ENCODE data around the gene BRAF. TPM values are rescaled to one million over a fixed set of nuclear protein-coding genes. Genes with fewer than 3 reads are reported as not detected.

BRAF gene
- total RNA-seq, 5 donors from 2014 or later (not counting 1 experiment from before 2014, with no cell fraction given), result 39.3 to 65.1 (median 42.2) TPM

DNA sequence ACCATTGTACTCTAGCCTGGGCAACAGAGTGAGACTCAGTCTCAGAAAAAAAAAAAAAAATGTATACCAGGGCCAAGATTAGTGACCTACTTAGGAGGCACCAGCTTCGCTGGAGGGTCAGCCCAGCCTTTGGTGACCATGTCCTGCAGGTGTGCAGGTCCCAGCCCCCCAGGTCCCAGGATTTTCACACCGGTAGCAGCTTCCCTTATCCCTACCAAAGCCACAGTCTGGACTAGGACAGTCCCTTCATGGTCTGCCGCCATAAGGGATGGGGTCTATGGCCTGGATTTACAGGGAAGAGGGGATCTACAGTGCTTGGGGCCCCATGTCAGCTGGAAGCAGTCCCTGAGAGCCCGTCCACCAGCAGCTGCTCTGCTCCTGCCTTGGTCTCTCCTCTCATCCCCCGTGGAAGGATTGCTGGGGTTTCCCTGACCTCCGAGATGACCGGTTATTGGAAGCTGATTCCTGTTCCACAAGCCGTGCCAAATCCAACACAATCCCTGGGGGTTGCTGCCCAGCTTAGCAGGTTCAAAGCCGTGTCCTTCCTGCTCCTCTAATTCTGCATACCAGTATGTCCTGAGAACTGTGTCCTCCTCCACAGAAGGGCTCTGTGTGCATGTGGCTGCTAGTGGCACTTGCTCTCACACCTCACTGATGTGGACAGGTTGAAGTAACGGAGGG is 239.2 kb downstream of the BRAF start:
- WGBS (ENCODE audit: insufficient coverage), result 100% methylated on average over 6 of the region's 10 CpGs
- H3K27ac ChIP-seq (ENCODE audit: low read length), result no peak overlapping the region
- POLR2A ChIA-PET, result interaction anchor here in 1 of 2 donors (0.5 to 0.6 kb wide), 3 partner anchors 11 to 354 kb away, joined by 4 to 9 read pairs (median 4); no protein-coding TSS in a partner anchor

DNA sequence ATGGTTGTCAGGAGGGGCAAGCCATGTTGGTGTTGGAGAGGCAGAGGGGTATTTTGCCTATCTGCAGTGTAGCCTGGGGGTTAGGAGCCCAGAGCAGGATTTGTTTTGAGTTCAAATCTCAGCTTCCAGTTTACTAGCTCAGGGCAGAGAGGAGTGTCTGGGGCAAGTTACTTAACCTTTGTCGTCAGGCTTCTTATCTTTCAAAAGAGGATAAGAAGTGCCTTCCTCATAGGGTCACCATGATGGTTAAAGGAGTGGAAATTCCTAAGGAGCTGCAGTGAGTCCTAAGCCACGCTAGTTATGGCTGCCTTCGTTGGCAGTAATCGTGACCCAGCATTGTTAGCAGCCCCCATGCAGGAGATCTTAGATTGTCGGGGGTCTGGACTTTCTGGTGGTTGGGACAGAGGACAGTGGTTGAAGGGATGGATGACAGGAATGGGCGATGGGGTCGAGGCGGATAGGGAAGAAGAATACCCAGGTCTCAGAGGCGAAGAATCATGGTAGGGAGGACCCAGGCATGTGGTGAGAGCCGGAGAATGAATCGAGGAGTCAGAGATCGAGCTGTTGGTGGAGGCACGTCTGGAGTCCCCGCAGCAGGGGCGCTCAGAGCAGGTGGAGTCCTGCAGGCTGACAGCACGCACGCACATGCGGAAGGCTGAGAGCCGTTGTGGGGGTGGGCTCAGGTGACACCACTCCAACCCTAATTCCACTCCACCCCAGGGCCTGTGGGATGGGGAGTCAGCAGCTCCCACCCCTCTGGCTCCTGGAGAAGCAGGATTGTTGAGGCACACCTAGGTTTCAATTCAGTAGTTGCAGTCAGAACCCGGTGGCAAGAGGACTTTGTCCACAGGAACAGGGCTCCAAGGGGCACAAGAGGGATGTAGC is 240.4 kb downstream of the BRAF start:
- no peak overlapping the region for H3K27ac ChIP-seq (ENCODE audit: low read length)
- H3K36me3 ChIP-seq (ENCODE audit: control insufficient read depth in 2 of 2, extremely low read depth in 1 of 2, insufficient read depth in 1 of 2, low read length in 1 of 2), result peaks cover 32% of the 10 kb centered on the region in 2 donors
- H3K4me3 ChIP-seq (ENCODE audit: control insufficient read depth in 1 of 2, extremely low read depth in 1 of 2, low read length in 1 of 2), result no peak overlapping the region
- Mint-ChIP-seq H3K27me3 (no peaks in the 10 kb centered on the region), H3K27ac (peak overlapping the region in 1 of 2 donors; percentile 53), H3K4me3 (no peak overlapping the region), H3K36me3 (peaks cover 48% of the 10 kb centered on the region), H3K4me1 (no peaks in the 10 kb centered on the region), H3K9me3 (no peaks in the 10 kb centered on the region)
- ATAC-seq (replicated peaks in 1 of 4) (no peak), DNase-seq (peak in 1 of 35 experiments; percentile 7)
- no peaks in the 10 kb centered on the region for H3K9me3 ChIP-seq
- H3K27me3 ChIP-seq (replicated peaks in 1 of 2; ENCODE audit: control insufficient read depth in 2 of 2, extremely low read depth in 1 of 2, insufficient read depth in 2 of 2, low read length in 1 of 2), result no peaks in the 10 kb centered on the region
- no peaks in the 10 kb centered on the region for H3K4me1 ChIP-seq (ENCODE audit: control insufficient read depth in 1 of 2, extremely low read depth in 1 of 2, insufficient read depth in 2 of 2, low read length in 2 of 2)
- ChIA-PET CTCF (no interaction called here), POLR2A (no interaction called here)
- 98% methylated on average over 20 of the region's 20 CpGs for WGBS (ENCODE audit: insufficient coverage)

More for the DNA sequence above, 239.2 kb downstream of the BRAF start:
- Mint-ChIP-seq H3K4me3 (no peak overlapping the region), H3K9me3 (no peaks in the 10 kb centered on the region), H3K4me1 (no peaks in the 10 kb centered on the region), H3K27me3 (no peaks in the 10 kb centered on the region), H3K27ac (no peak overlapping the region), H3K36me3 (peaks cover 41% of the 10 kb centered on the region)
- peaks cover 33% of the 10 kb centered on the region in 2 donors for H3K36me3 ChIP-seq (ENCODE audit: control insufficient read depth in 2 of 2, extremely low read depth in 1 of 2, insufficient read depth in 1 of 2, low read length in 1 of 2)
- no peak overlapping the region for H3K4me3 ChIP-seq (ENCODE audit: control insufficient read depth in 1 of 2, extremely low read depth in 1 of 2, low read length in 1 of 2)
- H3K4me1 ChIP-seq (ENCODE audit: control insufficient read depth in 1 of 2, extremely low read depth in 1 of 2, insufficient read depth in 2 of 2, low read length in 2 of 2), result no peaks in the 10 kb centered on the region
- CTCF ChIA-PET, result interaction anchor here in 1 of 2 donors (0.5 kb wide), 1 partner anchor 1256 kb away, joined by 5 read pairs; no protein-coding TSS in a partner anchor
- DNase-seq (peak in 1 of 35 experiments; percentile 3), ATAC-seq (replicated peaks in 1 of 4) (no peak)
- no peaks in the 10 kb centered on the region for H3K9me3 ChIP-seq
- no peaks in the 10 kb centered on the region for H3K27me3 ChIP-seq (replicated peaks in 1 of 2; ENCODE audit: control insufficient read depth in 2 of 2, extremely low read depth in 1 of 2, insufficient read depth in 2 of 2, low read length in 1 of 2)

DNA sequence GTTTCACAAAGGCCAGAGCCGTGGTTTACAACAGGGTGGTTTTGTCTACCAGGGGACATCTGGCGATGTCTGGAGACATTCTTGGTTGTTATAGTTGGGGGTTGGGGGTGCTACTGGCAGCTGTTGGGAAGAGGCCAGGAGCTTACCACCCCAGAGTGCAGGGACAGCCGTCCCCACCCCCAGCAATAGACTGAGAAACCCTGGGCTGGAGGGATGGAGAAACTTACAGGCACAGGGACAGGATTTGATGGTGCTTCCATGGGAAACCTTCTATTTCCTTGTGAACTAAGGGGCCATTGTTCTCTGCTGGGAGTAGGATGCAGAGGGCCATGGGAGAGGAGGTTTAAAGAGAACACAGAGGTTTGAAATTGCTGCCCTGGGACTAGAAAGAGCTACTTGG is 241.1 kb downstream of the BRAF start:
- Mint-ChIP-seq H3K27me3 (no peaks in the 10 kb centered on the region), H3K9me3 (no peaks in the 10 kb centered on the region), H3K4me1 (no peaks in the 10 kb centered on the region), H3K36me3 (peaks cover 52% of the 10 kb centered on the region), H3K27ac (no peak overlapping the region), H3K4me3 (no peak overlapping the region)
- no peaks in the 10 kb centered on the region for H3K27me3 ChIP-seq (replicated peaks in 1 of 2; ENCODE audit: control insufficient read depth in 2 of 2, extremely low read depth in 1 of 2, insufficient read depth in 2 of 2, low read length in 1 of 2)
- ChIA-PET POLR2A (no interaction called here), CTCF (no interaction called here)
- H3K4me1 ChIP-seq (ENCODE audit: control insufficient read depth in 1 of 2, extremely low read depth in 1 of 2, insufficient read depth in 2 of 2, low read length in 2 of 2), result no peaks in the 10 kb centered on the region
- no peaks in the 10 kb centered on the region for H3K9me3 ChIP-seq
- WGBS (ENCODE audit: insufficient coverage), result 91% methylated on average over 2 of the region's 3 CpGs
- H3K27ac ChIP-seq (ENCODE audit: low read length), result no peak overlapping the region
- no peak for ATAC-seq (replicated peaks in 1 of 4)
- peaks cover 29 to 36% of the 10 kb centered on the region in 2 donors for H3K36me3 ChIP-seq (ENCODE audit: control insufficient read depth in 2 of 2, extremely low read depth in 1 of 2, insufficient read depth in 1 of 2, low read length in 1 of 2)
- DNase-seq, result peak in 1 of 35 experiments; percentile 1
- H3K4me3 ChIP-seq (ENCODE audit: control insufficient read depth in 1 of 2, extremely low read depth in 1 of 2, low read length in 1 of 2), result no peak overlapping the region

DNA sequence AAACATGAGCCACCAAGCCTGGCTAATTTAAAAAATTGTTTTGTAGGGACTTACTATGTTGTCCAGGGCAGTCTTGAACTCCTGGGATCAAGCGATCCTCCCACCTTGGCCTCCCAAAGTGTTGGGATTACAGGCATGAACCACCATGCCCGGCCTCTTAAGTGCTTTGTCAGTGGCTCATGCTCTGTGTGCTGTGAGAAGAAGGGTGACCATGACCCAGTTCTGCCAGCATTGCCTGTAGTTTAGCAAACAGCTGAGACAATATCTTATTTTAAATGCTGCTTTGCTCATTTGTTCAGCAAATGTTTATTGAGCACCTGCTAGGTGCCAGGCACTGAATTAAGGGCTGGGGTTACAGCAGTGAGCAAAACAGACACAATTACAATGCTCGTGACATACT is 243.0 kb downstream of the BRAF start:
- H3K4me1 ChIP-seq (ENCODE audit: control insufficient read depth in 1 of 2, extremely low read depth in 1 of 2, insufficient read depth in 2 of 2, low read length in 2 of 2), result no peaks in the 10 kb centered on the region
- no peak overlapping the region for H3K4me3 Mint-ChIP-seq
- 89% methylated on average over 3 of the region's 3 CpGs for WGBS (ENCODE audit: insufficient coverage)
- CTCF ChIA-PET, result no interaction called here
- H3K9me3 Mint-ChIP-seq, result no peaks in the 10 kb centered on the region
- H3K27me3 ChIP-seq (replicated peaks in 1 of 2; ENCODE audit: control insufficient read depth in 2 of 2, extremely low read depth in 1 of 2, insufficient read depth in 2 of 2, low read length in 1 of 2), result no peaks in the 10 kb centered on the region
- ATAC-seq (replicated peaks in 1 of 4), result no peak
- POLR2A ChIA-PET, result interaction anchor here in 1 of 2 donors (0.6 kb wide), 1 partner anchor 996 kb away, joined by 3 read pairs; no protein-coding TSS in a partner anchor
- DNase-seq, result peak in 1 of 35 experiments; percentile 13
- H3K9me3 ChIP-seq, result no peaks in the 10 kb centered on the region
- peaks cover 31 to 36% of the 10 kb centered on the region in 2 donors for H3K36me3 ChIP-seq (ENCODE audit: control insufficient read depth in 2 of 2, extremely low read depth in 1 of 2, insufficient read depth in 1 of 2, low read length in 1 of 2)
- H3K27ac Mint-ChIP-seq, result no peak overlapping the region
- no peaks in the 10 kb centered on the region for H3K27me3 Mint-ChIP-seq
- peaks cover 3 to 12% (median 12%) of the 10 kb centered on the region in 3 donors for H3K4me1 Mint-ChIP-seq
- peaks cover 59% of the 10 kb centered on the region for H3K36me3 Mint-ChIP-seq
- no peak overlapping the region for H3K4me3 ChIP-seq (ENCODE audit: control insufficient read depth in 1 of 2, extremely low read depth in 1 of 2, low read length in 1 of 2)
- H3K27ac ChIP-seq (ENCODE audit: low read length), result no peak overlapping the region

DNA sequence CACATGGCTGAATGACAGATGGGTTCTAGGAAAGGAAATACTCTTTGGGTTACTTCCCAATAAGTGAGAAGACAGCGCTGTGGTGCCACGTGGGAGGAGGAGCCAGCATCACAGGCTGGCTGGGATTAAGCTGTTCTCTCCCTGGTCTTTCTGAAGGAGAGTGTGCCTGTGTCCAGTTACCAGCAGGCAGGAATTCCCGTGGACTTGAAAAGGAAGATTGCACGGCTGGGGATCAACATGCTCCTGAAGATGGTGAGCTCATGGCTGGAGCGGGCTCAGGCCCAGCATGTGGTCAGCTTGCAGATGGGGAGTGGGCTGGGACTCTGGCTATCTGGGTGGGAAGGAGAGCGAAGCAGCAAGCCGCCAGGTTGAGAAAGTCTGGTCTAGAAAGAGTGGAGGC is 243.8 kb downstream of the BRAF start:
- no peaks in the 10 kb centered on the region for H3K9me3 ChIP-seq
- Mint-ChIP-seq H3K4me3 (no peak overlapping the region), H3K27ac (no peak overlapping the region), H3K4me1 (peaks cover 8 to 18% (median 17%) of the 10 kb centered on the region in 3 donors), H3K36me3 (peaks cover 62% of the 10 kb centered on the region), H3K27me3 (no peaks in the 10 kb centered on the region), H3K9me3 (no peaks in the 10 kb centered on the region)
- no peak overlapping the region for H3K27ac ChIP-seq (ENCODE audit: low read length)
- DNase-seq (peak in 1 of 35 experiments; percentile 11), ATAC-seq (replicated peaks in 1 of 4) (no peak)
- no peak overlapping the region for H3K4me3 ChIP-seq (ENCODE audit: control insufficient read depth in 1 of 2, extremely low read depth in 1 of 2, low read length in 1 of 2)
- 93% methylated on average over 7 of the region's 7 CpGs for WGBS (ENCODE audit: insufficient coverage)
- ChIA-PET POLR2A (interaction anchor here in 1 of 2 donors (0.5 kb wide), 1 partner anchor 15 kb away, joined by 9 read pairs; no protein-coding TSS in a partner anchor), CTCF (no interaction called here)
- H3K36me3 ChIP-seq (ENCODE audit: control insufficient read depth in 2 of 2, extremely low read depth in 1 of 2, insufficient read depth in 1 of 2, low read length in 1 of 2), result peaks cover 33 to 35% of the 10 kb centered on the region in 2 donors
- no peaks in the 10 kb centered on the region for H3K4me1 ChIP-seq (ENCODE audit: control insufficient read depth in 1 of 2, extremely low read depth in 1 of 2, insufficient read depth in 2 of 2, low read length in 2 of 2)
- H3K27me3 ChIP-seq (replicated peaks in 1 of 2; ENCODE audit: control insufficient read depth in 2 of 2, extremely low read depth in 1 of 2, insufficient read depth in 2 of 2, low read length in 1 of 2), result no peaks in the 10 kb centered on the region

DNA sequence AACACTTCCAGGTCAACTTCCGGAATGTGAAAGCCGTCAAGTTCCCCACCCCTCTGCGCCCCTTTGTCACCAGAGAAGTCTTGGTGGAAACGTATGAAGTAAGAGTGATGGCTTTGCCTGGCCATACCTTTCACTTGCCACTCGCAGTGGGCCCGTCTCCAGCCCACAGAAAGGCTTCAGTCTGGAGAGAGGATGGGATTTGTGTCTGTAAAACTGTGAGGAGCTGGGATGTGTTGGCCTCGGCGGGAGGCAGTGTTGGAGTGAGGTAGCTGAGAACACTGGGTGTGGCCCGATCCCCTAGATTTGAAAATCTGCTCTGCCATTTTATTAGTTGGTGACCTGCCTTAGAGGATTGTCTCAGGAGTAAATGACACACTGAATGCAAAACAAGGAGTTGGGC is 245.5 kb downstream of the BRAF start:
- no peak overlapping the region for H3K27ac Mint-ChIP-seq
- H3K9me3 Mint-ChIP-seq, result no peaks in the 10 kb centered on the region
- ChIA-PET CTCF (interaction anchor here in 1 of 2 donors (0.7 kb wide), 1 partner anchor 239 kb away, joined by 4 read pairs; no protein-coding TSS in a partner anchor), POLR2A (interaction anchor here in 1 of 2 donors (0.7 kb wide), 1 partner anchor 44 kb away, joined by 3 read pairs; no protein-coding TSS in a partner anchor)
- Histone ChIP-seq H3K27me3 (replicated peaks in 1 of 2; ENCODE audit: control insufficient read depth in 2 of 2, extremely low read depth in 1 of 2, insufficient read depth in 2 of 2, low read length in 1 of 2) (no peaks in the 10 kb centered on the region), H3K9me3 (no peaks in the 10 kb centered on the region), H3K36me3 (ENCODE audit: control insufficient read depth in 2 of 2, extremely low read depth in 1 of 2, insufficient read depth in 1 of 2, low read length in 1 of 2) (peaks cover 28 to 37% of the 10 kb centered on the region in 2 donors), H3K27ac (ENCODE audit: low read length) (no peak overlapping the region), H3K4me1 (ENCODE audit: control insufficient read depth in 1 of 2, extremely low read depth in 1 of 2, insufficient read depth in 2 of 2, low read length in 2 of 2) (peaks cover 0 to 12% of the 10 kb centered on the region in 2 experiments), H3K4me3 (ENCODE audit: control insufficient read depth in 1 of 2, extremely low read depth in 1 of 2, low read length in 1 of 2) (no peak overlapping the region)
- H3K4me1 Mint-ChIP-seq, result peaks cover 24 to 35% (median 31%) of the 10 kb centered on the region in 3 donors
- DNase-seq (no peak), ATAC-seq (replicated peaks in 1 of 4) (no peak)
- no peaks in the 10 kb centered on the region for H3K27me3 Mint-ChIP-seq
- whole genome bisulfite sequencing (ENCODE audit: insufficient coverage), result 90% methylated on average over 3 of the region's 9 CpGs
- no peak overlapping the region for H3K4me3 Mint-ChIP-seq
- H3K36me3 Mint-ChIP-seq, result peaks cover 61% of the 10 kb centered on the region
